Effector CD8-positive, alpha-beta T cell (primary cell): ENCODE measurements around the gene KDM4D.
"Not testable (repeated sequence)": the region's sequence is repeated elsewhere in the genome, so short reads cannot be mapped to it uniquely, and the experiment has no call there.

Source experiments
- DNase-seq: peaks from one replicate; lab custom pipeline; 2025; lab: John Stamatoyannopoulos, UW

The KDM4D gene

GRCh38 chr11:94958121-94958696 lies 15.3 kb upstream of the KDM4D start:
- DNase-seq, result no peak

- no peak for DNase-seq
Observed at GRCh38 chr11:94959179-94959578, 14.3 kb upstream of the KDM4D start.

DNA sequence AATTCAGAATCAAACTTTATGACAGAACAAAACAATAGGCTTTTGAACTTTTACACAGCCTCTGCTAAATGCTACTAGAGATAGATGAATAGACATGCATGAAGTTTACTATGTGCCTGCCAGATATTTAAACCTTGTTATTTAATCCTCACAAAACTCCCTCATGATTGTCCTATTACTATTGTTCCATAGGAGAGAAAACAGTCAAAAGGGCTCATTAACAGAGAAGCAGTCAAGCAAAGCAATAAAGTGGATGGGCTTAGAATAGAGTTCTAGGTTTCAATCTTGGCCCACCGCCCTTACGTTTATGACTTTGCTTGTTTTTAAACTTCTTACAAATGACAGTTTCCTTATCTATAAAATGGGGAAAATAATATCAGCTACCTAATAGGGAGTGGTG lies 13.0 kb upstream of the KDM4D start:
- DNase-seq, result no peak

- DNase-seq, result no peak
Observed at GRCh38 chr11:94961255-94961654, 12.3 kb upstream of the KDM4D start.

GRCh38 chr11:94964934-94965333 lies 8.6 kb upstream of the KDM4D start:
- DNase-seq, result no peak

GRCh38 chr11:94968334-94968958 lies 5.1 kb upstream of the KDM4D start:
- DNase-seq, result no peak

DNA sequence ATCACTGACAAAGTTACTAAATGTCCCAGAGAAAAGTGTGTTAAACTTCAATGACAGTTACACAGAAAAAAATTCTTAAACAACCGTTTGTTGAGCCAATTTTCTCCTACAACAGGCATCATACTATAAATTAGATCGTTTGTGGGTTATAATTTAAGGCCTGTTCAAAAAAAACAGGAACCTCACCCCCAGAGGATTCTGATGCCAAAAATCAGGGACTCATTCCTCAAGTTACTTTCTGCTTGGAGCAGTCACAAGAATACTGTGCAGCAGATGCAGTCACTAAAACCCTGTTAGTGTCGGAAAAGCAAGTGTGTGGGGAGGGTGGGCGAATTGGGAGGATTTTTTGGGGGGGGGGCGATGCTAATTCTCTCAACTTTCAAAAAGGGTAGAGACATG lies 810 bp upstream of the KDM4D start:
- no peak for DNase-seq

DNA sequence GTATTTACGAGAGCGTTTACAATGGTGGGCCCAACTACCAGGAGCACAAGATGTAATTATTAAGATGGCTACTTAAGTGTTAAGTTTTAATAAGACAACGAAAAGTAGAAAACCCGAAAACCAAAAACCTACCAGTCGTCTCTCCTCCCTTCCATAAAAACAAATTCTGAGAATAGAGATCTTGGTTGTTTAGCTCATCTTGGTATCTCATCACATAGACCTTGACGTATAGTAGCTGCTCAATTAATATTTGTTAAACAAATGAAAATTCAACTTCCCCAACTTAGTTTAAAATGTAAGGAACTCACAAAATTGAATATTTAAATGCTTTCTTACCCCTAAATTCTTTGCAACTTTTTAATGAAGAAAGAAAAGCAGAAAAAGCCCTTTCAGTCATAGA lies 669 bp downstream of the KDM4D start:
- DNase-seq, result no peak

DNA sequence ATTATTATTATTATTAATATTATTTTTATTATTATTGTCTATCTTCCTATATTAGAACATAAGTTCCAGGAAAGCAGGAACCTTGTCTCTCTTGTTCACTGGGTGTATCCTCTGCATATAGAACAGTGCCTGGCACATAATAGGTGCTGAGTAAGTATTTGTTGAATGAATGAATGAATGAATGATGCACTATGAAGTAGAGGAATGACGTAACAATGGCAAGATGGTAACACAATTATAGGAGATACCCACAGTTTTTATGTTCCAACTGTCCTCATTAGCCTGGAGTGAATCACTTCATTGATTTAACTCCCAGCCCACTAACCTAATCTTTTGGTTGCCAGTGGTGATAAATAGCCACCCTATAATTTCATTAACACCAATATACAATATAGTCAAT lies 2.1 kb downstream of the KDM4D start:
- no peak for DNase-seq

- DNase-seq, result no peak
Observed at GRCh38 chr11:94987378-94987777, 13.9 kb downstream of the KDM4D start.

DNA sequence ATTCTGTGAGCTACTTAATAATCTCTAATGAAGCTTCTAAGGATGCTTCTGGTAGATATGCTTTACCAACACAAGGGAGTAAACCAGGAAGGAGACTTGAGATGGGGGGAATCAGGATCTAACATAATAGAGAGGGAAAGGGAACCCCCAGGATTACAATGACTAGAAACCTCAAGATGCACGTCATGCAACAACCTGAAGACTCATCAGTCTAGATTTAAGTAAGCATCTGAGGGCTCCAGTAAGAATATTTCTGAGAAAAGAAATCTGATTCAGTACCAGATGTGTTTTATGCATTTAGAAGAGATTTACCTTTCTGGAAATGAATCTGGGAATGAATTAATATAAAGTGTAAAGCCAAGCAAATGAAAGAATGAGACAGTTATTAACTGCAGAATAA lies 15.2 kb downstream of the KDM4D start:
- DNase-seq, result no peak

- no peak for DNase-seq
Observed at GRCh38 chr11:94993400-94993943, 20.0 kb downstream of the KDM4D start.

DNA sequence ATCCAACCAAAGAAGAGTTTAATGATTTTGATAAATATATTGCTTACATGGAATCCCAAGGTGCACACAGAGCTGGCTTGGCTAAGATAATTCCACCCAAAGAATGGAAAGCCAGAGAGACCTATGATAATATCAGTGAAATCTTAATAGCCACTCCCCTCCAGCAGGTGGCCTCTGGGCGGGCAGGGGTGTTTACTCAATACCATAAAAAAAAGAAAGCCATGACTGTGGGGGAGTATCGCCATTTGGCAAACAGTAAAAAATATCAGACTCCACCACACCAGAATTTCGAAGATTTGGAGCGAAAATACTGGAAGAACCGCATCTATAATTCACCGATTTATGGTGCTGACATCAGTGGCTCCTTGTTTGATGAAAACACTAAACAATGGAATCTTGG lies 23.9 kb downstream of the KDM4D start:
- no peak for DNase-seq

DNA sequence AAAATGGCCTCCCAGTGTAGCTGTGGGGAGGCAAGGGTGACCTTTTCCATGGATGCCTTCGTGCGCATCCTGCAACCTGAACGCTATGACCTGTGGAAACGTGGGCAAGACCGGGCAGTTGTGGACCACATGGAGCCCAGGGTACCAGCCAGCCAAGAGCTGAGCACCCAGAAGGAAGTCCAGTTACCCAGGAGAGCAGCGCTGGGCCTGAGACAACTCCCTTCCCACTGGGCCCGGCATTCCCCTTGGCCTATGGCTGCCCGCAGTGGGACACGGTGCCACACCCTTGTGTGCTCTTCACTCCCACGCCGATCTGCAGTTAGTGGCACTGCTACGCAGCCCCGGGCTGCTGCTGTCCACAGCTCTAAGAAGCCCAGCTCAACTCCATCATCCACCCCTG lies 24.8 kb downstream of the KDM4D start:
- no peak for DNase-seq

DNA sequence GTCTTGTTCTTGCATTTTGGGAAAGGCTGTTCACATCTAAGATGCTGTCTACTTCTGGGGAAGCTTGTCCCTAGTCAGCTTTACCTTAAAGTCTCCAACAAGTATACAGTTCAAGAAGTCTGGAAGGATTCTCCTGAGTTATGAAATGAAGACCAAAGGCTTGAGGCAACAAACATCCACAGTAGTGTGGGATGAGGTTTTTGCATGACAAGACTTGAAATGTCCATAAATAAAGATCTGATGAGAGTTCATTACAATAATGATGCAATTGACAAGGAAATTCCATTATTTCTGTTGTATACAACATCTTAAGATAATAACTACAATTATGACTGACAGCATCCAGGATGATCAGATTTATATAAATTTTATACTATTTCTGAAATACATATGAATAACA lies 30.2 kb downstream of the KDM4D start:
- no peak for DNase-seq

GRCh38 chr11:95005642-95006041 lies 32.1 kb downstream of the KDM4D start:
- no peak for DNase-seq

DNA sequence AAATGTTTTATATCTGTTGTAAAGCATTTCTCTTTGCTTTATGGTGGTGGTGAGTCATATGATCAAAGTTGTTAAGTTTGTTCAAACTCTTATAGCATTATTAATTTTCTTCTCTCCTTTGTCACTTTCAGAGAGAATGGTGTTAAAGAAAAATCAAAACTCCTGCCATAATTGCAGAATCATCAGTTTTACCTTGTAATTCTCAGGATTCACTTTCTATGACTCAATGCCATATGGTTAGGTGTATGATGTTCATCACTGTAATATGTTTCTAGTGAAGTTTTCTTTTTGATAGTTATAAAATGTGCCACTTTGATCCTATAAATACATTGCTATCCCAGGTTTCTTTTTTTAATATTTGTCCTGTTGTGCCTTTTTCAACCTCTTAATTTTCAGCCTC lies 37.9 kb downstream of the KDM4D start:
- no peak for DNase-seq

DNA sequence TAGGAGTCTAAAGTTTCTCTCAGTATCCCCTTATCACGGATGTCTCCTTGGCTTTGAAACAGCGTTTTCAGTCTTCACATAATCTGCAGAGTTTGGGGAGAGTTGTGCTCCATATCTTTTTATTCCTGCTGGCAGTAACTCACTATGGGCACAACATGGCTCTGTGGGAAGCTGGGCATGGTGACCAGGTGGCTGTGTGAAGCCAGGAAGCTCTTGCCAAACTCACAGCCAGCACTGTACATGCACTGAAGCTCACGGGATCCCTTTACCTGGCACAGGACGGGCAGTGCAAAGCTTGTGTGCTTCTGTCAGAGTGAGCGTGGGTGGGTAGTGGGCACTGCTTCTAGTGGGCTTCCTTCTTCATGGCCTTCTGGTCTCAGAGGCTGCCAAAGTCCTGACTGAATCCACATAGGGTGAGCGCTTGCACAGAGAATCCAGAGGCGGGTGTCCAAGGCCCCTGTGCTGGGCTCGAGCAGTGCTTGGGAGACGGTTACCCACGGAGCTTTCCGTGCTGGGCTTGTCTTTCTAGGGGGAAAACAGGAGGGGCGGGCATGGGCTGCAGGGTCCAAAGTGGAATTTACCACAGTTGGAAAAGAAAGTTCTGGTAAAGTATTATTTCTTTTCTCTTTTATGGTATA lies 40.8 kb downstream of the KDM4D start:
- no peak for DNase-seq

- no peak for DNase-seq
Observed at GRCh38 chr11:95016139-95016538, 42.6 kb downstream of the KDM4D start.

DNA sequence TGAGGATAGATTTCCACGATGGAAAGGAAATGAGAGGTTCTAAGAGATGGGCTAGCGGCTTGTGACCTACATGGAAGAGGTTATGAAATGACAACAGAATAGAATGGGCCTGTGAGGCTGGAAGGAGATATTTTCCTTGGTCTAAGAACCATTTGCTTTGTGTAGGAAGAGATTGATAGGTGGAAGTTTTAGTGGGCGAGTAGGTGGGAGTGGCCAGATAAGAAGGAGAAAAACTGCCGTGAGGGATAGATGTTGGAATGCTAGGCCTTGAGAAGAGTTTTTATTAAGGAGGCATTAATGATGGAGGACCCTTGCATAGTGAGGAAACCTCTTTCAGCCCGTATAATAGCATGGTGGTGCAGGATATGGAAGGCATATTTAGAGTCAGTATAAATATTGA lies 48.0 kb downstream of the KDM4D start:
- DNase-seq, result not testable (repeated sequence)

DNA sequence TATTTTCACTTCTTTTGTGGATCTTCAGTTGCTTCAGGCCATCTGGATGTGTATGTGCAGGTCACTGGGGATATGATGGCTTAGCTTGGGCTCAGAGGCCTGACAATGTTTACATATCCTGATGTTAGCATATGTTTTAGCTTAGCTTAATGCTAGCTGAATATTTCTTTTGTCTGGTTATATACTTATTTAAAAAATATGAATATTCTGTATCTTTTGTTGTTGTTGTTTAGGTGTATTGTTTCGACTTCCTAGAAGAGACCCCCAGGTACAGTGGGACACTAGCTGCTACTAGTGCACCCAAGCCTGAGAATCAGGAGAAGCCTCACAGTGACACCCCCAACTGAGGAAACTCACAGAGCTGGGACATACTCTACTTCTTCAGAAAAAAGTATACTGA lies 51.4 kb downstream of the KDM4D start, which contains the start of gene KDM4E:
Gene KDM4E, plus strand, starts transcription at position 301 of the 400 bp plus-strand sequence. CDS start 300 bp downstream, outside the sequence.
- no peak for DNase-seq

GRCh38 chr11:95025594-95025993 lies 52.1 kb downstream of the KDM4D start:
- DNase-seq, result not testable (repeated sequence)

GRCh38 chr11:95028357-95028756 lies 54.8 kb downstream of the KDM4D start:
- DNase-seq, result no peak
